Testis (tissue), 2 donors: Measurements from ENCODE around the gene DDX1.

ENCODE experiments used
- POLR2A ChIP-seq: fragments of 450-650 bp; IDR thresholded peaks from one replicate; pipeline ENCODE4 v1.6.1; 2017; ENCODE audit warnings: antibody characterized with exemption, mild to moderate bottlenecking, moderate library complexity
- TF ChIP-seq, protein P1 (sequence below), 3 experiments: fragments of 450-650 bp in 2 of 3; fragments of 200-600 bp in 1 of 3; sonication (generic) in 1 of 3; IDR thresholded peaks; one replicate each; pipeline ENCODE4 v1.5.1; 2016 to 2019; ENCODE audit warnings: antibody characterized with exemption in 3 of 3, mild to moderate bottlenecking in 2 of 3, moderate library complexity in 1 of 3

DNA sequence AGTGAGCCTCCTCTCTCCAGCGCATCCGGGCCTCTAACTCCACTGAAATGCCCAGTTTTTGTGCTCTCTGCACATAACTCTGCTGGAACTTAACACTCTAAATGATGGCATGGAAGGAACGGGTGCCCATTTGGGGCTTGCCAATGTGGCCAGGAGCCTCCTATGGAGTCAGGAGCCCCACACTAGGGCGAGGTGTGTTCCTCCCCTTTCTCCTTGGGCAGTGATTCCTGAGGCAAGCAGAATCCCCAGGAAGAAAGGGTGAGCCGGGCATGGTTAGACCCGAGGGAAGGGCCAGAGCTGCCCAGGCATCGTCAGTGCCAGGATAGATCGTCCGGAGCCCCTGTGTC, 63.0 kb downstream of the DDX1 start:
- TF ChIP-seq, protein P1, sequence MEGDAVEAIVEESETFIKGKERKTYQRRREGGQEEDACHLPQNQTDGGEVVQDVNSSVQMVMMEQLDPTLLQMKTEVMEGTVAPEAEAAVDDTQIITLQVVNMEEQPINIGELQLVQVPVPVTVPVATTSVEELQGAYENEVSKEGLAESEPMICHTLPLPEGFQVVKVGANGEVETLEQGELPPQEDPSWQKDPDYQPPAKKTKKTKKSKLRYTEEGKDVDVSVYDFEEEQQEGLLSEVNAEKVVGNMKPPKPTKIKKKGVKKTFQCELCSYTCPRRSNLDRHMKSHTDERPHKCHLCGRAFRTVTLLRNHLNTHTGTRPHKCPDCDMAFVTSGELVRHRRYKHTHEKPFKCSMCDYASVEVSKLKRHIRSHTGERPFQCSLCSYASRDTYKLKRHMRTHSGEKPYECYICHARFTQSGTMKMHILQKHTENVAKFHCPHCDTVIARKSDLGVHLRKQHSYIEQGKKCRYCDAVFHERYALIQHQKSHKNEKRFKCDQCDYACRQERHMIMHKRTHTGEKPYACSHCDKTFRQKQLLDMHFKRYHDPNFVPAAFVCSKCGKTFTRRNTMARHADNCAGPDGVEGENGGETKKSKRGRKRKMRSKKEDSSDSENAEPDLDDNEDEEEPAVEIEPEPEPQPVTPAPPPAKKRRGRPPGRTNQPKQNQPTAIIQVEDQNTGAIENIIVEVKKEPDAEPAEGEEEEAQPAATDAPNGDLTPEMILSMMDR (IDR thresholded peaks at IDR 0.05) = no peak
- TF ChIP-seq POLR2A = no peak
